Kidney epithelial cell (primary cell): ENCODE measurements around the gene VWCE. TPM values are rescaled to one million over a fixed set of nuclear protein-coding genes. Genes with fewer than 3 reads are reported as not detected.
A peak's percentile ranks its signal among the peaks of the same experiment; 100 is the strongest.

ENCODE experiments used
- DNase-seq: peaks from one replicate; pipeline ENCODE4 v3.0.0-alpha.2; 2010; ENCODE audit warnings: low read depth
- H3K27me3 ChIP-seq: 2 replicates; pipeline ENCODE4 v1.6.0; 2011; ENCODE audit warnings: low read length; ENCODE audit not compliant: control insufficient read depth, insufficient read depth
- H3K36me3 ChIP-seq: 2 replicates; pipeline ENCODE4 v1.5.1; 2011; ENCODE audit warnings: low read length; ENCODE audit not compliant: control insufficient read depth, insufficient read depth
- H3K4me3 ChIP-seq: 2 replicates; pipeline ENCODE4 v1.5.1; 2011; ENCODE audit warnings: low read depth, mild to moderate bottlenecking, control low read depth, low read length
- total RNA-seq: library from RNA; depleted of rRNA; stranded (reverse); fragments of >200 nt; gene quantifications from 2 replicates; pipeline ENCODE4 v1.2.3, GENCODE V29; 2015
- TF ChIP-seq, protein P1 (sequence below): IDR thresholded peaks from 2 replicates; pipeline ENCODE4 v1.5.1; 2011; ENCODE audit warnings: mild to moderate bottlenecking, moderate library complexity, low read length, control low read depth, inconsistent platforms; ENCODE audit not compliant: insufficient read depth, poor library complexity, severe bottlenecking

The VWCE gene
- total RNA-seq, 1 donor from 2014 or later = 8.3 TPM

DNA sequence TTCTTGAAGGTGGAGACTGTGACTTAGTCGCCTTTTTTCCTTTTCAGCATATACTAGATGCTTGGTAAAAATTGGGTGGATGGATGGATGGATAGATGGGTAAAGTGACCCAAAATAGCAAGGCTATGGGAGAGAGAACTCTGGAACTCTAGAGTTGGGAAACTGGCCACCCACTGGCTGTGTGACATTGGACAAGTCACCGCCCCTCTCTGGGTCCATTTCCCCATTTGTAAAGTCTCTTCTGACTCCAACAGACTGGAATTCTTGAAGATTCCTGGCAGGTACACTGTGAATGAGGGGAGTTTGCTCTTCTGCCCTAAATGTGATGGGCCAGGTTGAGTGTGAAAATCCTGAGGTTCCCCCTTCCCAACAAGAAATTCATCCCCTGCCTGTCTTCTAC is 45.9 kb upstream of the VWCE start:
- Histone ChIP-seq H3K4me3 (no peak overlapping the region), H3K36me3 (no peaks in the 10 kb centered on the region), H3K27me3 (no peaks in the 10 kb centered on the region)
- no peak for DNase-seq
- TF ChIP-seq, protein P1, sequence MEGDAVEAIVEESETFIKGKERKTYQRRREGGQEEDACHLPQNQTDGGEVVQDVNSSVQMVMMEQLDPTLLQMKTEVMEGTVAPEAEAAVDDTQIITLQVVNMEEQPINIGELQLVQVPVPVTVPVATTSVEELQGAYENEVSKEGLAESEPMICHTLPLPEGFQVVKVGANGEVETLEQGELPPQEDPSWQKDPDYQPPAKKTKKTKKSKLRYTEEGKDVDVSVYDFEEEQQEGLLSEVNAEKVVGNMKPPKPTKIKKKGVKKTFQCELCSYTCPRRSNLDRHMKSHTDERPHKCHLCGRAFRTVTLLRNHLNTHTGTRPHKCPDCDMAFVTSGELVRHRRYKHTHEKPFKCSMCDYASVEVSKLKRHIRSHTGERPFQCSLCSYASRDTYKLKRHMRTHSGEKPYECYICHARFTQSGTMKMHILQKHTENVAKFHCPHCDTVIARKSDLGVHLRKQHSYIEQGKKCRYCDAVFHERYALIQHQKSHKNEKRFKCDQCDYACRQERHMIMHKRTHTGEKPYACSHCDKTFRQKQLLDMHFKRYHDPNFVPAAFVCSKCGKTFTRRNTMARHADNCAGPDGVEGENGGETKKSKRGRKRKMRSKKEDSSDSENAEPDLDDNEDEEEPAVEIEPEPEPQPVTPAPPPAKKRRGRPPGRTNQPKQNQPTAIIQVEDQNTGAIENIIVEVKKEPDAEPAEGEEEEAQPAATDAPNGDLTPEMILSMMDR = no peak

DNA sequence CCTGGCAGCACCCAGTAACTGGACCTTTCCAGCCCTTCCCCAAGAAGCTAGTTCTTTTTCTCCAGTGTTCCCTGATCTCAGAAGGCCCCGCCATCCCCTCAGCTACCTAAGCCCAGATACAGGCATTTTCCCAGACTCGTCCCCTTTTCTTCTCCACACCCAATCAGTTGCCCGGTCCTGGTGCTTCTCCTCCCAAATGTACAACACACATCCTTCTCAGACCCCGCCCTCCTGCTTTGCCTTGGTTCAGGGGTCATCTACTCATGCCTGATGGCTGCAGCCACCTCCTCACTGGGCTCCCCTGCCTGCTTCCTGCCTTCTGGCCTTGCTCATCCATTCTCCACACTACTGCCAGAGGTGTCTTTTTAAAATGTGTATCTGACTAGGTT is 44.4 kb upstream of the VWCE start:
- Histone ChIP-seq H3K4me3 (no peak overlapping the region), H3K27me3 (no peaks in the 10 kb centered on the region), H3K36me3 (no peaks in the 10 kb centered on the region)
- no peak for DNase-seq
- TF ChIP-seq, protein P1 = no peak

DNA sequence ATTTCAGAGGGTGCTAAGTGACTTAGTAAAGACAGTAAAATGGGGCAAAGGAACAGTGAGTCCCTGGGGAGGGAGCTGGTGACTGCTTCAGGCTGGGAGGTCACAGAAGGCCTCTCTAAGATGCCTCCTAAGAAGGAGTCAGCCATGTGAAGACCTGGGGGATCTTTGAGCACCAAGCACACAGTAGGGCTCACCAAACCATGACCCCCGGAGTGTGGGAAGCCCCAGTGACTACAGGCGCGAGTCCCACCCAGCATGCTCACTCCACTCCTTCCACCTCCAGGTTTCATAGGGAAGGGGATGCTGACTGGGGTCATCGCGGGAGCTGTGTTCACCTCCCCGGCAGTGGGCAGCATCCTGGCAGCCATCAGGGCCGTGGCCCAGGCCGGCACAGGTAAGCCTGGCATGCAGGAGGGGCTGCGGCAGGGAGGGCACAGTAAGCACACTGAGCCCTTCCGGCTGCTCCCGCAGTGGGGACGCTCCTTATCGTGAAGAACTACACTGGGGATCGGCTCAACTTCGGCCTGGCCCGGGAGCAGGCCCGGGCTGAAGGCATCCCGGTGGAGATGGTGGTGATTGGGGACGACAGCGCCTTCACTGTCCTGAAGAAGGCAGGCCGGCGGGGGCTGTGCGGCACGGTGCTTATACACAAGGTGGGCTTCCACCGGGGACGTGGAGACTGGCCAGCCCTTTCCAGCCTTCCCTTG is 43.8 kb upstream of the VWCE start:
- Histone ChIP-seq H3K27me3 (no peaks in the 10 kb centered on the region), H3K36me3 (no peaks in the 10 kb centered on the region), H3K4me3 (no peak overlapping the region)
- TF ChIP-seq, protein P1 = no peak
- no peak for DNase-seq

- Histone ChIP-seq H3K4me3 (no peak overlapping the region), H3K27me3 (no peaks in the 10 kb centered on the region), H3K36me3 (no peaks in the 10 kb centered on the region)
- TF ChIP-seq, protein P1 = no peak
- no peak for DNase-seq
Observed at GRCh38 chr11:61337706-61338470, 42.8 kb upstream of the VWCE start.

DNA sequence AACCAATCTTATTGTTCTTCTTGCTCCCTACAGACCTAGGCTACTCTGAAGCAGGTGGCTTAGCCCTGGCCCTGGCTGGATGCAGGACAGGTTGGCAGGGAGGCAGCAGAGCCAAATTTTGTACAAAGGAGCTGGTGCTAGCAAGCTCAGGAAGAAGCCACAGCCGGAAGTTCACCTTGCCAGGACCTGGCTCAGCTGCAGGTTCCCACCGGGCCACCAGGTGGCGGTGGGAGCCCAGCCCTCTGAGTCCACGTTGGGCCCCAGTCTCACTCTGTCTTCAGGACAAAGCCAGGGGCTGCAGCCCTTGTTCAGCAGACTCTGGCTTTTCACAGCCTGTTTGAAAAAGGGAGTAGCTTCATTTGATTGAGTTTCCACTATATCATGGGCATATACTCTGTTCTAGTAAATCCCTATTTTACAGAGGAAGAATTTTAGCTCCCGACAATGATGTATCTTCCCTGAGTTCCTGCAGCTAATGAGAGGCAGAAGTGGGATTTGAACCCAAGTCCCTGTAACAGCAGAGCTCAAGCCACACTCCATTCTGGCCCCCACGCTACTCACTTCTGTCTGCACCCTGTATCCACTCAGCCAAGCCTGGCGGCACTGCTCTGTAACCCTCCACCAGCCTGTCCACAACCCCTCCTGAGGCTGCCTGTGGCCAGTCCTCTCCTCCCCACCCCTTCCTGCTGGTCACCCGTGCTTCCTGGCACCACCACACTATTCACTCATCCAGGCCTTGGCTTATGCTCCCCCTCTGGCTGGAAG is 41.2 kb upstream of the VWCE start:
- Histone ChIP-seq H3K36me3 (no peaks in the 10 kb centered on the region), H3K27me3 (no peaks in the 10 kb centered on the region), H3K4me3 (no peak overlapping the region)
- TF ChIP-seq, protein P1 = peak; percentile 98
- peak; percentile 31 for DNase-seq
